Esophagus squamous epithelium (tissue), 4 donors: ENCODE measurements around the gene TFEB.

Experiments
- CTCF ChIP-seq, 6 experiments: fragments of 450-650 bp in 4 of 6; fragments of 200-600 bp in 2 of 6; sonication (generic) in 2 of 6; IDR thresholded peaks; one replicate each; pipeline ENCODE4 v1.5.1; 2016 to 2019; ENCODE audit warnings: antibody characterized with exemption in 6 of 6, mild to moderate bottlenecking in 4 of 6, moderate library complexity in 4 of 6
- POLR2A ChIP-seq, 4 donors: fragments of 450-650 bp; IDR thresholded peaks; one replicate each; pipeline ENCODE4 v1.6.1; 2017; ENCODE audit warnings: antibody characterized with exemption in 4 of 4, mild to moderate bottlenecking in 4 of 4, moderate library complexity in 3 of 4

GRCh38 chr6:41697861-41698781 is 37.3 kb downstream of the TFEB start:
- TF ChIP-seq CTCF (IDR thresholded peaks at IDR 0.05): no peak
- no peak for TF ChIP-seq POLR2A (IDR thresholded peaks at IDR 0.05)
